A549 (cell line): Measurements from ENCODE around the gene PRKD2.

Experiments
- JUN ChIP-seq, 2 experiments: fragments of >200 bp; sonication (Bioruptor Twin); formaldehyde crosslinking; IDR thresholded peaks; 2 replicates in 1 of 2; 3 replicates in 1 of 2; pipeline ENCODE4 v1.6.1; 2016 to 2017
- TF ChIP-seq, protein P1 (sequence below): fragments of >200 bp; sonication (Bioruptor Twin); formaldehyde crosslinking; IDR thresholded peaks from 3 replicates; pipeline ENCODE4 v1.5.1; 2016

GRCh38 chr19:46634656-46635218 is 82.2 kb downstream of the PRKD2 start:
- TF ChIP-seq, protein P1, sequence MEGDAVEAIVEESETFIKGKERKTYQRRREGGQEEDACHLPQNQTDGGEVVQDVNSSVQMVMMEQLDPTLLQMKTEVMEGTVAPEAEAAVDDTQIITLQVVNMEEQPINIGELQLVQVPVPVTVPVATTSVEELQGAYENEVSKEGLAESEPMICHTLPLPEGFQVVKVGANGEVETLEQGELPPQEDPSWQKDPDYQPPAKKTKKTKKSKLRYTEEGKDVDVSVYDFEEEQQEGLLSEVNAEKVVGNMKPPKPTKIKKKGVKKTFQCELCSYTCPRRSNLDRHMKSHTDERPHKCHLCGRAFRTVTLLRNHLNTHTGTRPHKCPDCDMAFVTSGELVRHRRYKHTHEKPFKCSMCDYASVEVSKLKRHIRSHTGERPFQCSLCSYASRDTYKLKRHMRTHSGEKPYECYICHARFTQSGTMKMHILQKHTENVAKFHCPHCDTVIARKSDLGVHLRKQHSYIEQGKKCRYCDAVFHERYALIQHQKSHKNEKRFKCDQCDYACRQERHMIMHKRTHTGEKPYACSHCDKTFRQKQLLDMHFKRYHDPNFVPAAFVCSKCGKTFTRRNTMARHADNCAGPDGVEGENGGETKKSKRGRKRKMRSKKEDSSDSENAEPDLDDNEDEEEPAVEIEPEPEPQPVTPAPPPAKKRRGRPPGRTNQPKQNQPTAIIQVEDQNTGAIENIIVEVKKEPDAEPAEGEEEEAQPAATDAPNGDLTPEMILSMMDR = no peak
- TF ChIP-seq JUN (IDR thresholded peaks at IDR 0.05) = no peak
